HG03025 (cell line): ENCODE results near the gene AMT.

ENCODE experiments used
- ATAC-seq: cut with Tn5 transposase; IDR thresholded peaks from one replicate; pipeline ENCODE4 v1.9.1; 2021; ENCODE audit warnings: mild to moderate bottlenecking, moderate library complexity; ENCODE audit not compliant: unreplicated experiment, low FRiP score

AMT gene

GRCh38 chr3:49422379-49423248, at the start of gene AMT:
Gene AMT, minus strand, starts transcription at chr3:49422473. Its CDS starts 23 bp downstream, at chr3:49422450.
- ATAC-seq: no peak

GRCh38 chr3:49470714-49471420, 48.6 kb upstream of the AMT start:
- peak; percentile 30 for ATAC-seq

- ATAC-seq: peak; percentile 71
Measured at GRCh38 chr3:49469936-49470713, 47.9 kb upstream of the AMT start, which contains the start of gene DAG1. Gene DAG1, plus strand, starts transcription at chr3:49470267. Its CDS starts 40,268 bp downstream, at chr3:49510535.

GRCh38 chr3:49469037-49469935, 47.0 kb upstream of the AMT start:
- no peak for ATAC-seq

GRCh38 chr3:49466085-49466484, 43.8 kb upstream of the AMT start:
- ATAC-seq: no peak

GRCh38 chr3:49465270-49466034, 43.2 kb upstream of the AMT start:
- no peak for ATAC-seq

- ATAC-seq: no peak
Measured at GRCh38 chr3:49462222-49462621, 39.9 kb upstream of the AMT start.

- no peak for ATAC-seq
Measured at GRCh38 chr3:49461443-49462171, 39.3 kb upstream of the AMT start.

- no peak for ATAC-seq
Measured at GRCh38 chr3:49460956-49461355, 38.7 kb upstream of the AMT start.

GRCh38 chr3:49460188-49460890, 38.1 kb upstream of the AMT start:
- no peak for ATAC-seq

- no peak for ATAC-seq
Measured at GRCh38 chr3:49456466-49456865, 34.2 kb upstream of the AMT start.

- ATAC-seq: no peak
Measured at GRCh38 chr3:49454898-49455681, 32.8 kb upstream of the AMT start.

- no peak for ATAC-seq
Measured at GRCh38 chr3:49454458-49454857, 32.2 kb upstream of the AMT start.

- no peak for ATAC-seq
Measured at GRCh38 chr3:49453621-49454020, 31.3 kb upstream of the AMT start.

- ATAC-seq: no peak
Measured at GRCh38 chr3:49445391-49445790, 23.1 kb upstream of the AMT start.

GRCh38 chr3:49434731-49435130, 12.5 kb upstream of the AMT start:
- no peak for ATAC-seq

- peak; percentile 19 for ATAC-seq
Measured at GRCh38 chr3:49428752-49429080, 6.4 kb upstream of the AMT start.
